Smooth muscle cell (in vitro differentiated cells): Measurements from ENCODE around the gene PHIP. TPM values are rescaled to one million over a fixed set of nuclear protein-coding genes. Genes with fewer than 3 reads are reported as not detected.

ENCODE experiments used
- DNase-seq: peaks from one replicate; lab custom pipeline; 2025; ENCODE audit not compliant: unreplicated experiment; lab: John Stamatoyannopoulos, UW
- H2AFZ ChIP-seq: fragments of 200-600 bp; sonication (generic); 2 replicates; pipeline ENCODE4 v1.6.0; 2016; ENCODE audit warnings: antibody characterized with exemption, low read depth, mild to moderate bottlenecking
- H3F3A ChIP-seq: fragments of 200-600 bp; sonication (generic); 2 replicates; pipeline ENCODE4 v1.6.0; 2017; ENCODE audit warnings: antibody characterized with exemption, low read depth
- H3K27ac ChIP-seq: fragments of 200-600 bp; sonication (generic); 2 replicates; pipeline ENCODE4 v1.5.1; 2016; ENCODE audit warnings: low read depth, mild to moderate bottlenecking
- H3K27me3 ChIP-seq: fragments of 200-600 bp; sonication (generic); 2 replicates; pipeline ENCODE4 v1.6.1; 2016; ENCODE audit warnings: low read depth, mild to moderate bottlenecking
- H3K36me3 ChIP-seq: fragments of 200-600 bp; sonication (generic); 2 replicates; pipeline ENCODE4 v1.5.1; 2016; ENCODE audit warnings: low read depth
- H3K4me1 ChIP-seq: fragments of 200-600 bp; sonication (generic); 2 replicates; pipeline ENCODE4 v1.5.1; 2016; ENCODE audit warnings: low read depth
- H3K4me2 ChIP-seq: fragments of 200-600 bp; sonication (generic); 2 replicates; pipeline ENCODE4 v1.6.0; 2016; ENCODE audit warnings: mild to moderate bottlenecking
- H3K4me3 ChIP-seq: fragments of 200-600 bp; sonication (generic); 2 replicates; pipeline ENCODE4 v1.5.1; 2016; ENCODE audit warnings: mild to moderate bottlenecking
- H3K79me2 ChIP-seq: fragments of 200-600 bp; sonication (generic); 2 replicates; pipeline ENCODE4 v1.6.0; 2016; ENCODE audit warnings: low read depth, mild to moderate bottlenecking
- H3K9ac ChIP-seq: fragments of 200-600 bp; sonication (generic); 2 replicates; pipeline ENCODE4 v1.6.0; 2016; ENCODE audit warnings: low read depth
- H3K9me3 ChIP-seq: fragments of 200-600 bp; sonication (generic); replicated peaks from 2 replicates; pipeline ENCODE4 v1.5.1; 2016; ENCODE audit warnings: low read depth
- H4K20me1 ChIP-seq: fragments of 200-600 bp; sonication (generic); 2 replicates; pipeline ENCODE4 v1.6.0; 2016; ENCODE audit warnings: low read depth
- WGBS: methylation state at CpG from one replicate; pipeline ENCODE4 v1.1.7; 2016; ENCODE audit warnings: low lambda C conversion rate; 5-methylcytosine and 5-hydroxymethylcytosine counted together
- polyA plus RNA-seq: library from polyadenylated mRNA; unstranded; fragments of >200 nt; fragmentation: Nextera tagmentation; extraction: Ambion mirVana; gene quantifications from 2 replicates; pipeline ENCODE4 v1.2.1, GENCODE V29; 2016
- total RNA-seq: library from RNA; depleted of rRNA; stranded (reverse); fragments of >200 nt; gene quantifications from 2 replicates; pipeline ENCODE4 v1.2.3, GENCODE V29; 2014
- TF ChIP-seq, protein P1 (sequence below): fragments of 200-600 bp; sonication (generic); IDR thresholded peaks from 2 replicates; pipeline ENCODE4 v1.5.1; 2017; ENCODE audit warnings: borderline replicate concordance, mild to moderate bottlenecking, antibody characterized with exemption; ENCODE audit not compliant: insufficient read depth, poor library complexity, severe bottlenecking

The PHIP gene
- total RNA-seq (29.4 and 32.6 TPM in 2 replicates), polyA plus RNA-seq (7.8 and 9.2 TPM in 2 replicates)

DNA sequence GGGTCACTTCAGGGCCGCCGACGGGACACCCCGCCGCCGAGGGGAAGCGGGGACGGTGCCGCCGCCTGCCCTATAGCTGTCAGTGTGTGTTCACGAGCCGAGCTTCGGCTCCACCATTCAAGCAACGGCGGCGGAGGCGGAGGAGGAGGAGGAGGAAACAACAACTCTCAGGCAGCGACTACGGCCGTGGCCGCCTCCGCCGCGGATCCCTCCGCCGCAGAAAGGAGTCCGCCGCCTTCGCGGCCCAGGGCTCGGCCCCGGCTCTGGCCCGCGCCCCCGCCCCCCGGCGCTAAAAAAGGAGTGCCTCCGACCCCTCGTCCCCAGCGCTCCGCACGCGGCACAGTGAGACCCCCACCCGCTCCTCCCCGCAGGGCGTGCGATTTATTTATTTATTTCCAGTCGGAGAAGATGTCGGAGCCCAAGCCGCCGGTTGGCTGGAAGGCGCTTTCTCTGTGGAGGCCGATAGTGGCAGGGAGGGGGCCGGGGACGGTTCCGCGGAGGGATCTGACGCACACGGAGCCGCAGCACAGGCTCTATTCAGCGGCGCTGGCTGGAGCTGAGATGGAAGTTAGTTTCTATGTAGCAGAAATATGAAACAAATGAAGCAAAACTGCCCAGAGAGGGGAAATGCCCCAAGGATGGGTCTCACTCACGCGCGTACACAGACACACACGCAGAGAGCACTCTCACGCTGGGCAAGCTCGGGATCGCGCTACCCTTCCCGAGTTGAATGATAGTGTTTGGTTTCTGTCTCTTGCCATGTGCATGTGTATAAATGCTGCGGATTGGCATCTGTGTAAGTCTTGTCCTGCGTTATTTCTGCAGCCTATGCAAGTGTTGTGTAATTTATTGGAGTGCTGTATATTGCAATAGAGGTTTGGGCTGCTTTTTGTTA is at the start of gene PHIP:
TSS of gene PHIP (minus strand) at position 180 of the 895 bp plus-strand sequence. CDS start 186 bp downstream, outside the sequence.
- Histone ChIP-seq H4K20me1 (peaks cover 33% of the 10 kb centered on the region), H3K4me1 (peaks cover 33% of the 10 kb centered on the region), H3K9me3 (no peaks in the 10 kb centered on the region), H3K79me2 (peaks cover 33% of the 10 kb centered on the region), H3K36me3 (no peaks in the 10 kb centered on the region), H2AFZ (peak within 1 kb of the TSS; percentile 95), H3K4me2 (peak within 1 kb of the TSS; percentile 96), H3F3A (no peaks in the 10 kb centered on the region), H3K4me3 (peak within 1 kb of the TSS; percentile 99), H3K27me3 (no peaks in the 10 kb centered on the region), H3K27ac (peak within 1 kb of the TSS; percentile 92), H3K9ac (peak within 1 kb of the TSS; percentile 94)
- DNase-seq, result peak; percentile 95
- WGBS, result under 1% methylated on average over 65 of the region's 73 CpGs
- TF ChIP-seq, protein P1, sequence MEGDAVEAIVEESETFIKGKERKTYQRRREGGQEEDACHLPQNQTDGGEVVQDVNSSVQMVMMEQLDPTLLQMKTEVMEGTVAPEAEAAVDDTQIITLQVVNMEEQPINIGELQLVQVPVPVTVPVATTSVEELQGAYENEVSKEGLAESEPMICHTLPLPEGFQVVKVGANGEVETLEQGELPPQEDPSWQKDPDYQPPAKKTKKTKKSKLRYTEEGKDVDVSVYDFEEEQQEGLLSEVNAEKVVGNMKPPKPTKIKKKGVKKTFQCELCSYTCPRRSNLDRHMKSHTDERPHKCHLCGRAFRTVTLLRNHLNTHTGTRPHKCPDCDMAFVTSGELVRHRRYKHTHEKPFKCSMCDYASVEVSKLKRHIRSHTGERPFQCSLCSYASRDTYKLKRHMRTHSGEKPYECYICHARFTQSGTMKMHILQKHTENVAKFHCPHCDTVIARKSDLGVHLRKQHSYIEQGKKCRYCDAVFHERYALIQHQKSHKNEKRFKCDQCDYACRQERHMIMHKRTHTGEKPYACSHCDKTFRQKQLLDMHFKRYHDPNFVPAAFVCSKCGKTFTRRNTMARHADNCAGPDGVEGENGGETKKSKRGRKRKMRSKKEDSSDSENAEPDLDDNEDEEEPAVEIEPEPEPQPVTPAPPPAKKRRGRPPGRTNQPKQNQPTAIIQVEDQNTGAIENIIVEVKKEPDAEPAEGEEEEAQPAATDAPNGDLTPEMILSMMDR, result no peak

DNA sequence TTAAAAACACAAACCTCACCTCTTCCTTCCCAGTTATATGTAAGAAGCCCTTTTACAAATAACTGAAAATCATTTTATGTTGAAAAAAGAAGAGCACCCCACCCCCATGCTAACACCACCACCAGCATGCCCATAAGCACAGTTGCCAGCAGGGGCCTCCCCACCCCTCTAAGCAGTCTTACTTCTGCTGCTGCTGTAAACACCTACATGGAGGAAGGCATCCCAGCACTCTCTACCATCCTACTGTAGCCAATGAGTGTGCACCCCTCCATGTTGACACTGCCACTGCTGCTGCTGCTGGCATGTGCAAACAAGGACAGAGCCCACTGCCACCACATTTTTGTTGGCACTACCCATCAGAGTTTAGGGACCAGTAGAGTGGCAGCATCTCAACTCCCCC is 49.6 kb upstream of the PHIP start:
- H3K9ac ChIP-seq, result no peak overlapping the region
- H3K79me2 ChIP-seq, result no peaks in the 10 kb centered on the region
- no peak overlapping the region for H3K27ac ChIP-seq
- no peaks in the 10 kb centered on the region for H3K27me3 ChIP-seq
- H3K9me3 ChIP-seq, result no peaks in the 10 kb centered on the region
- H3K4me1 ChIP-seq, result no peaks in the 10 kb centered on the region
- no peaks in the 10 kb centered on the region for H4K20me1 ChIP-seq
- DNase-seq, result no peak
- TF ChIP-seq, protein P1, result no peak
- H3F3A ChIP-seq, result no peaks in the 10 kb centered on the region
- H3K36me3 ChIP-seq, result no peaks in the 10 kb centered on the region
- H3K4me2 ChIP-seq, result no peak overlapping the region
- H3K4me3 ChIP-seq, result no peak overlapping the region
- H2AFZ ChIP-seq, result no peak overlapping the region

DNA sequence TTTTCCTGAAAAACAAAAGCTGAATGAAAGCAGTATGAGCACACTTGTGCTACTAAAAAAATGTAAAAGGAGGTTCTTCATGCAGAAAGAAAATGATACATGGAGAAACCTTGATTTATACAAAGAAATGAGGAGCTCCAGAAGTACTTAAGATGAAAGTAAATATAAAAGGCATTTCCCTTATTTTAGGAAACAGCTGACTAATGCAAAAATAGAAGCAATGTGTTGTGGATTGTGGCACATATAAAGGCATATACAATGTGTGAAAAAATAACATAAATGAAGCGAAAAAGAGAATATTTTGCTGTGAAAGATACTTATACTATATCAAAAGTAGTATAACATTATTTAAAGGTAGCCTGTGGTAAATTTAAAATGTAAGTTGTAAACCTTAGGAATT is 41.2 kb upstream of the PHIP start:
- no peaks in the 10 kb centered on the region for H3K4me1 ChIP-seq
- no peaks in the 10 kb centered on the region for H3K9me3 ChIP-seq
- no peak overlapping the region for H3K4me2 ChIP-seq
- TF ChIP-seq, protein P1, result no peak
- no peaks in the 10 kb centered on the region for H3K79me2 ChIP-seq
- H3K27ac ChIP-seq, result no peak overlapping the region
- WGBS, result 89% methylated on average over 1 of the region's 1 CpG
- no peak overlapping the region for H3K9ac ChIP-seq
- H3K27me3 ChIP-seq, result no peaks in the 10 kb centered on the region
- H4K20me1 ChIP-seq, result no peaks in the 10 kb centered on the region
- no peak overlapping the region for H3K4me3 ChIP-seq
- no peak for DNase-seq
- no peaks in the 10 kb centered on the region for H3K36me3 ChIP-seq
- peak overlapping the region; percentile 61 for H2AFZ ChIP-seq
- H3F3A ChIP-seq, result no peaks in the 10 kb centered on the region

DNA sequence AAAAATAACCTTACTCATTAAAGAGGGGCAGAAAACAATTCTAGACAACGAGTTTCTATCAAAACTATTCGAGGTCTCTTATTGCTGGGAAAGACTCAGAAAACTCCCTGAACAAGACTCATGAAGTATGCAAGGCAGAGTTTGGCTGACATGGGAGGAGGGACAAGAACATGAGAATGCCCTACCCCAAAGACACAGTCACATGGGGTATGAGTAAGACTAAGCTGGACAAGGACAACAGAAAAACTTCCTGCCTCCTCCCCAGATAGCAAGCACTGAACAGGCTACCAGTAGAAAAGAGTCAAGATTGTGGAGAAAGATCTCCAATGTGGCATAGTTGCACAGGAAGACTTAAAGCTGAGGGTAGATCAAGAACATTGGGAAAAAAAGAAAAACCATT is 39.7 kb upstream of the PHIP start:
- no peaks in the 10 kb centered on the region for H4K20me1 ChIP-seq
- no peak for DNase-seq
- no peak overlapping the region for H3K4me2 ChIP-seq
- H3F3A ChIP-seq, result no peaks in the 10 kb centered on the region
- TF ChIP-seq, protein P1, result no peak
- no peaks in the 10 kb centered on the region for H3K9me3 ChIP-seq
- no peaks in the 10 kb centered on the region for H3K79me2 ChIP-seq
- H2AFZ ChIP-seq, result no peak overlapping the region
- H3K27ac ChIP-seq, result no peak overlapping the region
- 100% methylated on average over 2 of the region's 2 CpGs for WGBS
- H3K36me3 ChIP-seq, result no peaks in the 10 kb centered on the region
- no peak overlapping the region for H3K9ac ChIP-seq
- no peaks in the 10 kb centered on the region for H3K27me3 ChIP-seq
- H3K4me3 ChIP-seq, result no peak overlapping the region
- no peaks in the 10 kb centered on the region for H3K4me1 ChIP-seq
